Left ventricle myocardium inferior (tissue), 1 donor: ENCODE results near the gene ATP6V0C. TPM values are rescaled to one million over a fixed set of nuclear protein-coding genes. Genes with fewer than 3 reads are reported as not detected.

ENCODE experiments used
- DNase-seq: peaks from one replicate; pipeline ENCODE4 v3.0.0-alpha.2; 2020
- H3K27ac ChIP-seq: fragments of 200-600 bp; replicated peaks from 2 replicates; pipeline ENCODE4 v1.8.0; 2021
- H3K27me3 ChIP-seq: fragments of 200-600 bp; 2 replicates; pipeline ENCODE4 v1.8.0; 2021; ENCODE audit warnings: low read depth
- H3K36me3 ChIP-seq: fragments of 200-600 bp; 2 replicates; pipeline ENCODE4 v1.8.0; 2021
- H3K4me1 ChIP-seq: fragments of 200-600 bp; 2 replicates; pipeline ENCODE4 v1.8.0; 2021
- H3K4me3 ChIP-seq: fragments of 200-600 bp; 2 replicates; pipeline ENCODE4 v1.8.0; 2021; ENCODE audit warnings: mild to moderate bottlenecking, moderate library complexity
- H3K9me3 ChIP-seq: fragments of 200-600 bp; replicated peaks from 2 replicates; pipeline ENCODE4 v1.8.0; 2021
- CTCF ChIP-seq: fragments of 200-600 bp; IDR thresholded peaks from 2 replicates; pipeline ENCODE4 v1.8.0; 2021; ENCODE audit warnings: antibody characterized with exemption, mild to moderate bottlenecking, borderline replicate concordance
- intact Hi-C: fragments of 100-400 bp; cut with micrococcal nuclease; formaldehyde crosslinking; loops from one replicate; pipeline ENCODE4 v1.11.0; 2022
- total RNA-seq: library from RNA; stranded (reverse); fragmentation: NEBNext Ultra II Directional; extraction: Animal tissue kit (Norgen Biotek cat#: 25700); gene quantifications from one replicate; pipeline ENCODE4 v1.2.1, GENCODE V29; 2021
- donor health status: DM: no; HTN: yes; CAD: no; lungs with severe emphysema.

ATP6V0C gene
- total RNA-seq, 1 donor from 2014 or later: 128 TPM

GRCh38 chr16:2467528-2468232 lies 46.1 kb upstream of the ATP6V0C start:
- intact Hi-C loops: no loop called here
- H3K4me3 ChIP-seq: peak overlapping the region; percentile 74
- H3K27ac ChIP-seq: peak overlapping the region; percentile 47
- H3K4me1 ChIP-seq: peaks cover 52% of the 10 kb centered on the region
- peaks cover 39% of the 10 kb centered on the region for H3K27me3 ChIP-seq
- peak; percentile 16 for TF ChIP-seq CTCF
- no peaks in the 10 kb centered on the region for H3K9me3 ChIP-seq
- peak; percentile 80 for DNase-seq
- no peaks in the 10 kb centered on the region for H3K36me3 ChIP-seq

- DNase-seq: no peak
- Histone ChIP-seq H3K27me3 (peaks cover 45% of the 10 kb centered on the region), H3K4me3 (peak overlapping the region; percentile 74), H3K36me3 (no peaks in the 10 kb centered on the region), H3K27ac (no peak overlapping the region), H3K9me3 (no peaks in the 10 kb centered on the region), H3K4me1 (peaks cover 57% of the 10 kb centered on the region)
- TF ChIP-seq CTCF: no peak
- intact Hi-C loops: no loop called here
These were observed 45.5 kb upstream of the ATP6V0C start for GRCh38 chr16:2468233-2468724.

- intact Hi-C loops: no loop called here
- DNase-seq: no peak
- no peak for TF ChIP-seq CTCF
- Histone ChIP-seq H3K4me3 (peak overlapping the region; percentile 74), H3K36me3 (no peaks in the 10 kb centered on the region), H3K4me1 (peaks cover 61% of the 10 kb centered on the region), H3K9me3 (no peaks in the 10 kb centered on the region), H3K27ac (no peak overlapping the region), H3K27me3 (peaks cover 49% of the 10 kb centered on the region)
These were observed 44.9 kb upstream of the ATP6V0C start for GRCh38 chr16:2468725-2469398.

- intact Hi-C loops: no loop called here
- no peak for TF ChIP-seq CTCF
- Histone ChIP-seq H3K4me3 (no peak overlapping the region), H3K4me1 (peaks cover 68% of the 10 kb centered on the region), H3K27me3 (peaks cover 49% of the 10 kb centered on the region), H3K9me3 (no peaks in the 10 kb centered on the region), H3K27ac (no peak overlapping the region), H3K36me3 (no peaks in the 10 kb centered on the region)
- DNase-seq: no peak
These were observed 44.1 kb upstream of the ATP6V0C start for GRCh38 chr16:2469399-2470233.

- no peak for TF ChIP-seq CTCF
- intact Hi-C loops: no loop called here
- H3K9me3 ChIP-seq: no peaks in the 10 kb centered on the region
- no peaks in the 10 kb centered on the region for H3K36me3 ChIP-seq
- H3K4me3 ChIP-seq: no peak overlapping the region
- H3K4me1 ChIP-seq: peaks cover 71% of the 10 kb centered on the region
- H3K27ac ChIP-seq: no peak overlapping the region
- no peak for DNase-seq
- H3K27me3 ChIP-seq: peaks cover 49% of the 10 kb centered on the region
These were observed 43.5 kb upstream of the ATP6V0C start for GRCh38 chr16:2470234-2470601.
